ENCODE measurements around the gene MACROD1. TPM values are rescaled to one million over a fixed set of nuclear protein-coding genes. Genes with fewer than 3 reads are reported as not detected.

Gene MACROD1
- polyA plus RNA-seq, 3 donors from 2014 or later = 4.8 to 7.1 (median 6.5) TPM

- Mint-ChIP-seq H3K4me1 (no peaks in the 10 kb centered on the region), H3K27ac (no peak overlapping the region), H3K9me3 (no peaks in the 10 kb centered on the region), H3K4me3 (no peak overlapping the region), H3K27me3 (ENCODE audit: low read depth in 3 of 3) (peaks cover 1 to 5% (median 2%) of the 10 kb centered on the region in 3 donors), H3K36me3 (no peaks in the 10 kb centered on the region)
- DNase-seq = no peak
Observed at GRCh38 chr11:64089027-64089360, 76.9 kb downstream of the MACROD1 start.

- Mint-ChIP-seq H3K36me3 (no peaks in the 10 kb centered on the region), H3K27ac (no peak overlapping the region), H3K4me3 (no peak overlapping the region)
Observed at GRCh38 chr11:64088162-64089026, 77.5 kb downstream of the MACROD1 start.

GRCh38 chr11:64086258-64087123, 79.4 kb downstream of the MACROD1 start:
- H3K36me3 Mint-ChIP-seq = no peaks in the 10 kb centered on the region
- no peak overlapping the region for H3K4me3 Mint-ChIP-seq
- no peaks in the 10 kb centered on the region for H3K4me1 Mint-ChIP-seq
- peaks cover 1 to 3% (median 3%) of the 10 kb centered on the region in 3 donors for H3K27me3 Mint-ChIP-seq (ENCODE audit: low read depth in 3 of 3)
- no peaks in the 10 kb centered on the region for H3K9me3 Mint-ChIP-seq
- DNase-seq = no peak
- no peak overlapping the region for H3K27ac Mint-ChIP-seq

More at GRCh38 chr11:64088162-64089026, 77.5 kb downstream of the MACROD1 start:
- H3K27me3 Mint-ChIP-seq (ENCODE audit: low read depth in 3 of 3) = peaks cover 1 to 3% (median 2%) of the 10 kb centered on the region in 3 donors
- DNase-seq = no peak
- H3K4me1 Mint-ChIP-seq = no peaks in the 10 kb centered on the region
- no peaks in the 10 kb centered on the region for H3K9me3 Mint-ChIP-seq

- no peaks in the 10 kb centered on the region for H3K9me3 Mint-ChIP-seq
- H3K27ac Mint-ChIP-seq = no peak overlapping the region
- H3K36me3 Mint-ChIP-seq = no peaks in the 10 kb centered on the region
- H3K4me3 Mint-ChIP-seq = no peak overlapping the region
- DNase-seq = no peak
- no peaks in the 10 kb centered on the region for H3K4me1 Mint-ChIP-seq
- H3K27me3 Mint-ChIP-seq (ENCODE audit: low read depth in 3 of 3) = peaks cover 1 to 7% (median 3%) of the 10 kb centered on the region in 3 donors
Observed at GRCh38 chr11:64085906-64086257, 80.0 kb downstream of the MACROD1 start.

- H3K9me3 Mint-ChIP-seq = no peaks in the 10 kb centered on the region
Observed at GRCh38 chr11:64084951-64085710, 80.8 kb downstream of the MACROD1 start.

GRCh38 chr11:64084146-64084950, 81.6 kb downstream of the MACROD1 start:
- Mint-ChIP-seq H3K4me3 (no peak overlapping the region), H3K36me3 (no peaks in the 10 kb centered on the region), H3K4me1 (no peaks in the 10 kb centered on the region), H3K27me3 (ENCODE audit: low read depth in 3 of 3) (peaks cover 0 to 7% (median 3%) of the 10 kb centered on the region in 3 donors), H3K27ac (no peak overlapping the region), H3K9me3 (no peaks in the 10 kb centered on the region)
- no peak for DNase-seq

More at GRCh38 chr11:64084951-64085710, 80.8 kb downstream of the MACROD1 start:
- no peaks in the 10 kb centered on the region for H3K4me1 Mint-ChIP-seq
- DNase-seq = no peak
- no peak overlapping the region for H3K27ac Mint-ChIP-seq
- H3K27me3 Mint-ChIP-seq (ENCODE audit: low read depth in 3 of 3) = peaks cover 1 to 7% (median 3%) of the 10 kb centered on the region in 3 donors
- no peaks in the 10 kb centered on the region for H3K36me3 Mint-ChIP-seq
- no peak overlapping the region for H3K4me3 Mint-ChIP-seq

- Mint-ChIP-seq H3K27ac (no peak overlapping the region), H3K27me3 (ENCODE audit: low read depth in 3 of 3) (peaks cover 0 to 6% (median 3%) of the 10 kb centered on the region in 3 donors), H3K36me3 (no peaks in the 10 kb centered on the region), H3K4me1 (no peaks in the 10 kb centered on the region), H3K9me3 (no peaks in the 10 kb centered on the region), H3K4me3 (no peak overlapping the region)
- no peak for DNase-seq
Observed at GRCh38 chr11:64083398-64084080, 82.4 kb downstream of the MACROD1 start.

GRCh38 chr11:64081745-64082442, 84.0 kb downstream of the MACROD1 start:
- no peaks in the 10 kb centered on the region for H3K4me1 Mint-ChIP-seq
- H3K27ac Mint-ChIP-seq = no peak overlapping the region
- no peak overlapping the region for H3K4me3 Mint-ChIP-seq
- H3K9me3 Mint-ChIP-seq = no peaks in the 10 kb centered on the region
- peaks cover 0 to 5% (median 3%) of the 10 kb centered on the region in 3 donors for H3K27me3 Mint-ChIP-seq (ENCODE audit: low read depth in 3 of 3)
- no peak for DNase-seq
- H3K36me3 Mint-ChIP-seq = no peaks in the 10 kb centered on the region

GRCh38 chr11:64080390-64080789, 85.5 kb downstream of the MACROD1 start:
- no peaks in the 10 kb centered on the region for H3K4me1 Mint-ChIP-seq
- H3K36me3 Mint-ChIP-seq = no peaks in the 10 kb centered on the region
- no peak overlapping the region for H3K4me3 Mint-ChIP-seq

GRCh38 chr11:64078905-64079304, 87.0 kb downstream of the MACROD1 start:
- no peak for DNase-seq
- no peaks in the 10 kb centered on the region for H3K36me3 Mint-ChIP-seq
- H3K27ac Mint-ChIP-seq = no peak overlapping the region
- no peaks in the 10 kb centered on the region for H3K9me3 Mint-ChIP-seq
- H3K27me3 Mint-ChIP-seq (ENCODE audit: low read depth in 3 of 3) = peaks cover 0 to 5% (median 0%) of the 10 kb centered on the region in 3 donors
- no peaks in the 10 kb centered on the region for H3K4me1 Mint-ChIP-seq
- H3K4me3 Mint-ChIP-seq = no peak overlapping the region

More at GRCh38 chr11:64080390-64080789, 85.5 kb downstream of the MACROD1 start:
- Mint-ChIP-seq H3K27ac (peak overlapping the region in 1 of 6 donors; percentile 67), H3K9me3 (no peaks in the 10 kb centered on the region), H3K27me3 (ENCODE audit: low read depth in 3 of 3) (peaks cover 0 to 5% (median 0%) of the 10 kb centered on the region in 3 donors)
- DNase-seq = no peak

GRCh38 chr11:64078284-64078683, 87.6 kb downstream of the MACROD1 start:
- H3K9me3 Mint-ChIP-seq = no peaks in the 10 kb centered on the region
- no peaks in the 10 kb centered on the region for H3K4me1 Mint-ChIP-seq
- DNase-seq = no peak
- no peak overlapping the region for H3K27ac Mint-ChIP-seq
- H3K27me3 Mint-ChIP-seq (ENCODE audit: low read depth in 3 of 3) = peaks cover 0 to 5% (median 0%) of the 10 kb centered on the region in 3 donors
- no peaks in the 10 kb centered on the region for H3K36me3 Mint-ChIP-seq
- no peak overlapping the region for H3K4me3 Mint-ChIP-seq

GRCh38 chr11:64077607-64078006, 88.3 kb downstream of the MACROD1 start:
- Mint-ChIP-seq H3K4me1 (no peaks in the 10 kb centered on the region), H3K27me3 (ENCODE audit: low read depth in 3 of 3) (peaks cover 0 to 5% (median 0%) of the 10 kb centered on the region in 3 donors), H3K9me3 (no peaks in the 10 kb centered on the region), H3K36me3 (no peaks in the 10 kb centered on the region), H3K27ac (no peak overlapping the region), H3K4me3 (no peak overlapping the region)
- no peak for DNase-seq

Data from immature natural killer cell (primary cell).